Natural killer cell (primary cell): Measurements from ENCODE around the gene LRP6. TPM values are rescaled to one million over a fixed set of nuclear protein-coding genes. Genes with fewer than 3 reads are reported as not detected.

Experiments used
- ATAC-seq, 3 donors: fragments of 150-1000 bp in 2 of 3; fragments of 200-7000 bp in 1 of 3; cut with Tn5 transposase; 1 replicate in 1 of 3; 2 replicates in 2 of 3; pipeline ENCODE4 v1.10.0; 2021; ENCODE audit warnings: mild to moderate bottlenecking in 2 of 3, moderate library complexity in 2 of 3
- DNase-seq, 2 donors: peaks; one replicate each; pipeline versions ENCODE4 v3.0.0 to v3.0.0-alpha.2; 2013 to 2021; ENCODE audit warnings: mixed read lengths in 1 of 2
- H3K27ac ChIP-seq: one replicate; pipeline ENCODE4 v1.5.1; 2013; ENCODE audit warnings: mild to moderate bottlenecking, low read length
- H3K27me3 ChIP-seq: one replicate; pipeline ENCODE4 v1.6.1; 2013; ENCODE audit warnings: low read length; ENCODE audit not compliant: control insufficient read depth, insufficient read depth
- H3K36me3 ChIP-seq: one replicate; pipeline ENCODE4 v1.6.1; 2013; ENCODE audit warnings: low read length; ENCODE audit not compliant: control insufficient read depth, insufficient read depth
- H3K4me1 ChIP-seq: one replicate; pipeline ENCODE4 v1.6.1; 2013; ENCODE audit warnings: low read length; ENCODE audit not compliant: control insufficient read depth, insufficient read depth
- H3K4me3 ChIP-seq: one replicate; pipeline ENCODE4 v1.5.1; 2013; ENCODE audit warnings: low read length
- H3K9me3 ChIP-seq: one replicate; pipeline ENCODE4 v1.6.1; 2013; ENCODE audit warnings: low read length; ENCODE audit not compliant: control insufficient read depth, insufficient read depth
- H3K27ac Mint-ChIP-seq, 2 donors: one replicate each; pipeline ENCODE4 v1.8.0; 2022; ENCODE audit warnings: mild to moderate bottlenecking in 2 of 2, mixed read lengths in 2 of 2, moderate library complexity in 1 of 2
- H3K27me3 Mint-ChIP-seq, 2 donors: one replicate each; pipeline ENCODE4 v1.8.0; 2022; ENCODE audit warnings: low read depth in 2 of 2, mixed read lengths in 2 of 2
- H3K36me3 Mint-ChIP-seq: one replicate; pipeline ENCODE4 v1.8.0; 2022; ENCODE audit warnings: mixed read lengths
- H3K4me1 Mint-ChIP-seq, 2 donors: one replicate each; pipeline ENCODE4 v1.8.0; 2022; ENCODE audit warnings: mixed read lengths in 2 of 2
- H3K4me3 Mint-ChIP-seq: one replicate; pipeline ENCODE4 v1.8.0; 2022; ENCODE audit warnings: mild to moderate bottlenecking, moderate library complexity, mixed read lengths
- H3K9me3 Mint-ChIP-seq, 2 donors: one replicate each; pipeline ENCODE4 v1.8.0; 2022; ENCODE audit warnings: mixed read lengths in 2 of 2
- WGBS: methylation state at CpG from one replicate; pipeline ENCODE4 v1.1.7; 2013; ENCODE audit warnings: missing lambda C conversion rate; ENCODE audit not compliant: insufficient coverage; 5-methylcytosine and 5-hydroxymethylcytosine counted together
- intact Hi-C: fragments of 100-400 bp; cut with micrococcal nuclease; formaldehyde crosslinking; loops from one replicate; pipeline ENCODE4 v1.14.2; 2022
- total RNA-seq, 4 donors: library from RNA; stranded (reverse); fragments of 120-200 nt in 1 of 4; gene quantifications; one replicate each; pipeline versions ENCODE4 v1.2.3 to v1.2.4, GENCODE V29; 2013 to 2022
- TF ChIP-seq, protein P1 (sequence below): fragments of 200-600 bp; IDR thresholded peaks from one replicate; pipeline ENCODE4 v1.8.0; 2022; ENCODE audit warnings: antibody characterized with exemption

The LRP6 gene
- total RNA-seq, 3 donors from 2014 or later (not counting 1 experiment from before 2014, with no cell fraction given) = 0.05 to 0.33 TPM; not detected in 1

DNA sequence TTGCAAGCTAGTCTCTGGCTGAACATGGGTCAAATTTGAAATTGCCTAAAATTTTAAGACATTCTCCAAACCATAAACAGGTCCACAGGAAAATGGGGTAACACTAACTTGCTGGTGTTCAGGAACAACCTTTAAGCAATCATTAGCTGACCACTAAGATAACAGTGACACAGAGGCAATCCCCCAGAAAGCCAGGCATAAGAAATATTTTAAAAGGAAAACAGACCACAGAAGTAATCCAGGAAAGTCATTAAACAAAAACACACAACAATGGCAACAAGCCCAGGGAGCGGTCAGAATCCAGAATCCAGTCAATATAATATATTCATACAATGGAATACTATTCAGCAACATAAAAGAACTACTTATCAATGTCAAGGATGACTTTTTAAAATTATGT lies 59.1 kb downstream of the LRP6 start:
- Mint-ChIP-seq H3K27me3 (peaks cover 27 to 61% of the 10 kb centered on the region in 2 donors), H3K4me1 (peaks cover 7 to 14% of the 10 kb centered on the region in 2 donors), H3K27ac (no peak overlapping the region), H3K4me3 (no peak overlapping the region), H3K36me3 (no peaks in the 10 kb centered on the region), H3K9me3 (no peaks in the 10 kb centered on the region)
- intact Hi-C loops = no loop called here
- peaks cover 4% of the 10 kb centered on the region for H3K9me3 ChIP-seq
- H3K4me3 ChIP-seq = no peak overlapping the region
- H3K27me3 ChIP-seq = peaks cover 51% of the 10 kb centered on the region
- DNase-seq (no peak), ATAC-seq (no peak)
- H3K27ac ChIP-seq = no peak overlapping the region
- TF ChIP-seq, protein P1, sequence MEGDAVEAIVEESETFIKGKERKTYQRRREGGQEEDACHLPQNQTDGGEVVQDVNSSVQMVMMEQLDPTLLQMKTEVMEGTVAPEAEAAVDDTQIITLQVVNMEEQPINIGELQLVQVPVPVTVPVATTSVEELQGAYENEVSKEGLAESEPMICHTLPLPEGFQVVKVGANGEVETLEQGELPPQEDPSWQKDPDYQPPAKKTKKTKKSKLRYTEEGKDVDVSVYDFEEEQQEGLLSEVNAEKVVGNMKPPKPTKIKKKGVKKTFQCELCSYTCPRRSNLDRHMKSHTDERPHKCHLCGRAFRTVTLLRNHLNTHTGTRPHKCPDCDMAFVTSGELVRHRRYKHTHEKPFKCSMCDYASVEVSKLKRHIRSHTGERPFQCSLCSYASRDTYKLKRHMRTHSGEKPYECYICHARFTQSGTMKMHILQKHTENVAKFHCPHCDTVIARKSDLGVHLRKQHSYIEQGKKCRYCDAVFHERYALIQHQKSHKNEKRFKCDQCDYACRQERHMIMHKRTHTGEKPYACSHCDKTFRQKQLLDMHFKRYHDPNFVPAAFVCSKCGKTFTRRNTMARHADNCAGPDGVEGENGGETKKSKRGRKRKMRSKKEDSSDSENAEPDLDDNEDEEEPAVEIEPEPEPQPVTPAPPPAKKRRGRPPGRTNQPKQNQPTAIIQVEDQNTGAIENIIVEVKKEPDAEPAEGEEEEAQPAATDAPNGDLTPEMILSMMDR = no peak
- 100% methylated on average over 1 of the region's 1 CpG for WGBS
- H3K4me1 ChIP-seq = peaks cover 2% of the 10 kb centered on the region
- no peaks in the 10 kb centered on the region for H3K36me3 ChIP-seq

GRCh38 chr12:12206776-12207388 lies 60.0 kb downstream of the LRP6 start:
- intact Hi-C loops = no loop called here
- Mint-ChIP-seq H3K4me3 (no peak overlapping the region), H3K27ac (no peak overlapping the region), H3K9me3 (no peaks in the 10 kb centered on the region), H3K4me1 (peaks cover 7 to 14% of the 10 kb centered on the region in 2 donors), H3K27me3 (peaks cover 33 to 63% of the 10 kb centered on the region in 2 donors), H3K36me3 (no peaks in the 10 kb centered on the region)
- WGBS = 88% methylated on average over 3 of the region's 5 CpGs
- DNase-seq (no peak), ATAC-seq (no peak)
- H3K27me3 ChIP-seq = peaks cover 49% of the 10 kb centered on the region
- no peak overlapping the region for H3K27ac ChIP-seq
- peaks cover 2% of the 10 kb centered on the region for H3K4me1 ChIP-seq
- no peaks in the 10 kb centered on the region for H3K36me3 ChIP-seq
- H3K4me3 ChIP-seq = no peak overlapping the region
- TF ChIP-seq, protein P1 = no peak
- peaks cover 4% of the 10 kb centered on the region for H3K9me3 ChIP-seq

DNA sequence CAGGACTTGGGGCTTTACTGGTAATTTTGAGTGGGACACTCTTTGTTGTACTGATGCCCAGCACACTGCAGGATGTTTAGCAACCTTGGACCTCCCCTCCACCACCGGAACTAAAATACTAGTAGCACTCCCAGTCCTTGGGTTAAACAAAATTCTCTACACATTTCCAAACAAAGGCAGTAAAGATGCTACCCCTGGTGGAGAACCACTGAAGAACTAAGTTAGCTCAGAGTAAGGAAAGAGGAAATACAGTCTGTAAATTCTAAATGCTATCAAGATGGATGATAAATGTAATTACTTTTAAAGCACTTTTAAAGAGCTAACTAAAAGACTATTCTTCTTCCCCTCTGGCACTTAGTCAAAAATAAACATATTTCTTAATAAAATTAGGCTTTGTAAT lies 64.1 kb downstream of the LRP6 start:
- no peak for ATAC-seq
- Histone ChIP-seq H3K36me3 (no peaks in the 10 kb centered on the region), H3K27me3 (peaks cover 36% of the 10 kb centered on the region), H3K4me1 (no peaks in the 10 kb centered on the region), H3K27ac (no peak overlapping the region), H3K4me3 (no peak overlapping the region), H3K9me3 (peaks cover 9% of the 10 kb centered on the region)
- intact Hi-C loops = no loop called here
- Mint-ChIP-seq H3K4me1 (no peaks in the 10 kb centered on the region), H3K36me3 (peaks cover 4% of the 10 kb centered on the region), H3K27ac (no peak overlapping the region), H3K4me3 (no peak overlapping the region), H3K27me3 (peaks cover 47 to 65% of the 10 kb centered on the region in 2 donors), H3K9me3 (peaks cover 2 to 3% of the 10 kb centered on the region in 2 donors)
- TF ChIP-seq, protein P1 = no peak
- 87% methylated on average over 1 of the region's 1 CpG for WGBS
- DNase-seq = no peak

GRCh38 chr12:12202105-12202504 lies 64.7 kb downstream of the LRP6 start:
- Mint-ChIP-seq H3K4me1 (no peaks in the 10 kb centered on the region), H3K4me3 (no peak overlapping the region), H3K36me3 (peaks cover 7% of the 10 kb centered on the region), H3K9me3 (peaks cover 2 to 7% of the 10 kb centered on the region in 2 donors), H3K27ac (no peak overlapping the region), H3K27me3 (peaks cover 48 to 68% of the 10 kb centered on the region in 2 donors)
- no peaks in the 10 kb centered on the region for H3K36me3 ChIP-seq
- H3K4me3 ChIP-seq = no peak overlapping the region
- peaks cover 41% of the 10 kb centered on the region for H3K27me3 ChIP-seq
- no peak overlapping the region for H3K27ac ChIP-seq
- ATAC-seq (no peak), DNase-seq (no peak)
- TF ChIP-seq, protein P1 = no peak
- peaks cover 11% of the 10 kb centered on the region for H3K9me3 ChIP-seq
- intact Hi-C loops = no loop called here
- H3K4me1 ChIP-seq = no peaks in the 10 kb centered on the region
- WGBS = 94% methylated on average over 9 of the region's 9 CpGs
